ENCODE results near the gene TCHHL1.

The TCHHL1 gene

GRCh38 chr1:152089014-152089674, at the start of gene TCHHL1:
Gene TCHHL1 (minus strand): TSS chr1:152089064. CDS start chr1:152088143, 921 bp downstream.
- DNase-seq (ENCODE audit: low spot score) = no peak

GRCh38 chr1:152137215-152137614, 48.4 kb upstream of the TCHHL1 start:
- no peak for DNase-seq (ENCODE audit: low spot score)

- DNase-seq (ENCODE audit: low spot score) = no peak
Observed at GRCh38 chr1:152130186-152130585, 41.3 kb upstream of the TCHHL1 start.

- DNase-seq (ENCODE audit: low spot score) = no peak
Observed at GRCh38 chr1:152127673-152128072, 38.8 kb upstream of the TCHHL1 start.

GRCh38 chr1:152125834-152126443, 37.1 kb upstream of the TCHHL1 start:
- no peak for DNase-seq (ENCODE audit: low spot score)

- DNase-seq (ENCODE audit: low spot score) = no peak
Observed at GRCh38 chr1:152118915-152119314, 30.1 kb upstream of the TCHHL1 start.

- DNase-seq (ENCODE audit: low spot score) = no peak
Observed at GRCh38 chr1:152115344-152115743, 26.5 kb upstream of the TCHHL1 start, which contains the start of gene TCHH. Gene TCHH (minus strand): TSS chr1:152115444. CDS start chr1:152114080, 1,364 bp downstream.

- no peak for DNase-seq (ENCODE audit: low spot score)
Observed at GRCh38 chr1:152112885-152113432, 24.1 kb upstream of the TCHHL1 start.

GRCh38 chr1:152112101-152112884, 23.4 kb upstream of the TCHHL1 start:
- DNase-seq (ENCODE audit: low spot score) = no peak

- DNase-seq (ENCODE audit: low spot score) = no peak
Observed at GRCh38 chr1:152111515-152111968, 22.7 kb upstream of the TCHHL1 start.

- DNase-seq (ENCODE audit: low spot score) = no peak
Observed at GRCh38 chr1:152110860-152111514, 22.1 kb upstream of the TCHHL1 start.

- no peak for DNase-seq (ENCODE audit: low spot score)
Observed at GRCh38 chr1:152110365-152110859, 21.5 kb upstream of the TCHHL1 start.

GRCh38 chr1:152109998-152110294, 21.1 kb upstream of the TCHHL1 start:
- DNase-seq (ENCODE audit: low spot score) = no peak

GRCh38 chr1:152109231-152109997, 20.6 kb upstream of the TCHHL1 start:
- no peak for DNase-seq (ENCODE audit: low spot score)

- DNase-seq (ENCODE audit: low spot score) = no peak
Observed at GRCh38 chr1:152108882-152109222, 20.0 kb upstream of the TCHHL1 start.

GRCh38 chr1:152107984-152108881, 19.4 kb upstream of the TCHHL1 start:
- DNase-seq (ENCODE audit: low spot score) = no peak

GRCh38 chr1:152107031-152107983, 18.4 kb upstream of the TCHHL1 start:
- DNase-seq (ENCODE audit: low spot score) = no peak

- DNase-seq (ENCODE audit: low spot score) = no peak
Observed at GRCh38 chr1:152104854-152105253, 16.0 kb upstream of the TCHHL1 start.

- no peak for DNase-seq (ENCODE audit: low spot score)
Observed at GRCh38 chr1:152096931-152097330, 8.1 kb upstream of the TCHHL1 start.

Data from hematopoietic multipotent progenitor cell treated with erythropoietin and hydrocortisone succinate and interleukin-3 and kit ligand, for 15 days (in vitro differentiated cells).